ENCODE results near the gene FKBP1A. TPM values are rescaled to one million over a fixed set of nuclear protein-coding genes. Genes with fewer than 3 reads are reported as not detected.

Gene FKBP1A
- total RNA-seq, 5 donors from 2014 or later (not counting 1 experiment from before 2014, with no cell fraction given): 76.7 to 90.4 (median 79.9) TPM

DNA sequence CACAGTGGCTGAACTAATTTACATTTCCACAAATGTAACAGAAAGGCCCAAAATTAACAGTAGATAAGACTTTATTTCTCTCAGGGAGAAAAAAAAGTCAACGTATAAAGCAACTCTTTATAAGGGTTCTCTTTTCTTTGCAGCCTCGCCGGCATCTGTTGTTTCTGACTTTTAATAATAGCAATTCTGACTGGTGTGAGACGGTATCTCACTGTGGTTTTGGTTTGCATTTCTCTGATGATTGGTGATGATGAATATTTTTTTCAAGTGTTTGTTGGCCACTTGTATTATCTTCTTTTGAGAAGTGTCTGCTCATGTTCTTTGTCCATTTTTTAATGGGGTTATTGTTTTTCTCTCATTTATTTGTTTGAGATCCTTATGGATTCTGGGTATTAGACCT lies 27.2 kb upstream of the FKBP1A start:
- 100% methylated on average over 1 of the region's 4 CpGs for WGBS (ENCODE audit: insufficient coverage)
- H3K27ac Mint-ChIP-seq: no peak overlapping the region
- H3K36me3 Mint-ChIP-seq: peaks cover 7% of the 10 kb centered on the region
- POLR2A ChIA-PET: no interaction called here
- DNase-seq: no peak
- ATAC-seq (replicated peaks in 1 of 4): no peak
- no peaks in the 10 kb centered on the region for H3K36me3 ChIP-seq (ENCODE audit: control insufficient read depth in 2 of 2, extremely low read depth in 1 of 2, insufficient read depth in 1 of 2, low read length in 1 of 2)
- H3K4me3 Mint-ChIP-seq: no peak overlapping the region
- H3K4me3 ChIP-seq (ENCODE audit: control insufficient read depth in 1 of 2, extremely low read depth in 1 of 2, low read length in 1 of 2): no peak overlapping the region
- H3K4me1 Mint-ChIP-seq: peaks cover 4 to 8% (median 7%) of the 10 kb centered on the region in 3 donors
- H3K9me3 Mint-ChIP-seq: peaks cover 13 to 25% (median 23%) of the 10 kb centered on the region in 3 donors
- no peak overlapping the region for H3K27ac ChIP-seq (ENCODE audit: low read length)
- H3K9me3 ChIP-seq: peaks cover 5% of the 10 kb centered on the region
- H3K27me3 ChIP-seq (replicated peaks in 1 of 2; ENCODE audit: control insufficient read depth in 2 of 2, extremely low read depth in 1 of 2, insufficient read depth in 2 of 2, low read length in 1 of 2): peaks cover 0 to 18% of the 10 kb centered on the region in 2 experiments
- CTCF ChIA-PET: no interaction called here
- peaks cover 3 to 10% of the 10 kb centered on the region in 2 donors for H3K27me3 Mint-ChIP-seq
- peaks cover 0 to 4% of the 10 kb centered on the region in 2 experiments for H3K4me1 ChIP-seq (ENCODE audit: control insufficient read depth in 1 of 2, extremely low read depth in 1 of 2, insufficient read depth in 2 of 2, low read length in 2 of 2)

DNA sequence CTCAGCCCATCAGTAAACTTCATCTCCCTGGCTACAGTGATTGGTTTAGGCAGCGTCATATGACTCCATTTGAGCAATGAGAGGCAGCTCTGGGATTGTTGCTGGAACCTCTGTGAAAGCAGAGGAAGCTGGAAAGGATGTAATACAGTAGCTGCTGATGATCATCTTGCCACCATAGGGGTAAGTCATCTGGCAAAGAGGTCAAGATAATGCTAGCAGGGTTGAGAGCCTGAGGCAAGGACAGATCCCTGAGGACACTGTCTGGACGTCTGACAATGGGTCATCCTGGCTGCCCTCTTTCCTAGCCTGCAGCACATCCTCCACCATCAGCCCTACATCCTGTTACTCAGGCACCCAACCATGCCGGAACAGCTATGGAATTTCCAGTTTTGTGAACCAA lies 25.5 kb upstream of the FKBP1A start:
- H3K27ac ChIP-seq (ENCODE audit: low read length): no peak overlapping the region
- H3K27ac Mint-ChIP-seq: no peak overlapping the region
- no peak overlapping the region for H3K4me3 Mint-ChIP-seq
- H3K9me3 Mint-ChIP-seq: peaks cover 13 to 25% (median 23%) of the 10 kb centered on the region in 3 donors
- POLR2A ChIA-PET: no interaction called here
- H3K4me1 ChIP-seq (ENCODE audit: control insufficient read depth in 1 of 2, extremely low read depth in 1 of 2, insufficient read depth in 2 of 2, low read length in 2 of 2): peaks cover 0 to 4% of the 10 kb centered on the region in 2 experiments
- H3K4me3 ChIP-seq (ENCODE audit: control insufficient read depth in 1 of 2, extremely low read depth in 1 of 2, low read length in 1 of 2): no peak overlapping the region
- no peaks in the 10 kb centered on the region for H3K36me3 ChIP-seq (ENCODE audit: control insufficient read depth in 2 of 2, extremely low read depth in 1 of 2, insufficient read depth in 1 of 2, low read length in 1 of 2)
- CTCF ChIA-PET: no interaction called here
- peaks cover 0 to 15% of the 10 kb centered on the region in 2 experiments for H3K27me3 ChIP-seq (replicated peaks in 1 of 2; ENCODE audit: control insufficient read depth in 2 of 2, extremely low read depth in 1 of 2, insufficient read depth in 2 of 2, low read length in 1 of 2)
- ATAC-seq (replicated peaks in 1 of 4) (no peak), DNase-seq (no peak)
- H3K36me3 Mint-ChIP-seq: peaks cover 7% of the 10 kb centered on the region
- peaks cover 5% of the 10 kb centered on the region for H3K9me3 ChIP-seq
- peaks cover 3 to 10% of the 10 kb centered on the region in 2 donors for H3K27me3 Mint-ChIP-seq
- no CpG with 5 or more reads among the region's 3 CpGs for WGBS (ENCODE audit: insufficient coverage)
- peaks cover 4 to 8% (median 5%) of the 10 kb centered on the region in 3 donors for H3K4me1 Mint-ChIP-seq

DNA sequence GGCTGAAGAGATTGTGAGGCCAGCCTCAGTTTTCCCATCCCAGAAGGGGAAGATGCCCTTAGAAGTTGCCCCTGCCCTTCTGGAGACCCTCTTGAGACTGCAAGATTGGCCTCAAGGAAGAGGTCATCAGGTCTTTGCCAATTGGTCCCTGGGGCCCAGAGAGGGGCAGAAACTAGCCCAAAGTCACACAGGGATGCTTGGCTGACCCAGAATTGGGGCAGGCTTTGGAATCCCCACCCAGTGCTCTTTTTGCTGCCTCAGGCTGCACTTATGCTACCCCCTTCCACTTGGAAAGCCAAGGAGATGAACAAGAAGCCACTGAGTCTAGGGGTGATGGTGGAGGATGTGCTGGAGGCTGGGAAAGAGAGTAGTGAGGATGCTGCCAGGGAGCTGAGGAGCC lies 24.9 kb upstream of the FKBP1A start:
- ATAC-seq (replicated peaks in 1 of 4) (no peak), DNase-seq (no peak)
- Histone ChIP-seq H3K36me3 (ENCODE audit: control insufficient read depth in 2 of 2, extremely low read depth in 1 of 2, insufficient read depth in 1 of 2, low read length in 1 of 2) (no peaks in the 10 kb centered on the region), H3K4me3 (ENCODE audit: control insufficient read depth in 1 of 2, extremely low read depth in 1 of 2, low read length in 1 of 2) (no peak overlapping the region), H3K9me3 (peaks cover 5% of the 10 kb centered on the region), H3K4me1 (ENCODE audit: control insufficient read depth in 1 of 2, extremely low read depth in 1 of 2, insufficient read depth in 2 of 2, low read length in 2 of 2) (peaks cover 0 to 4% of the 10 kb centered on the region in 2 experiments), H3K27me3 (replicated peaks in 1 of 2; ENCODE audit: control insufficient read depth in 2 of 2, extremely low read depth in 1 of 2, insufficient read depth in 2 of 2, low read length in 1 of 2) (peaks cover 0 to 15% of the 10 kb centered on the region in 2 experiments), H3K27ac (ENCODE audit: low read length) (no peak overlapping the region)
- H3K27me3 Mint-ChIP-seq: peaks cover 3 to 9% of the 10 kb centered on the region in 2 donors
- H3K9me3 Mint-ChIP-seq: peaks cover 13 to 25% (median 23%) of the 10 kb centered on the region in 3 donors
- H3K4me1 Mint-ChIP-seq: peaks cover 2 to 4% (median 2%) of the 10 kb centered on the region in 3 donors
- POLR2A ChIA-PET: no interaction called here
- H3K4me3 Mint-ChIP-seq: no peak overlapping the region
- peaks cover 7% of the 10 kb centered on the region for H3K36me3 Mint-ChIP-seq
- no peak overlapping the region for H3K27ac Mint-ChIP-seq
- CTCF ChIA-PET: no interaction called here

DNA sequence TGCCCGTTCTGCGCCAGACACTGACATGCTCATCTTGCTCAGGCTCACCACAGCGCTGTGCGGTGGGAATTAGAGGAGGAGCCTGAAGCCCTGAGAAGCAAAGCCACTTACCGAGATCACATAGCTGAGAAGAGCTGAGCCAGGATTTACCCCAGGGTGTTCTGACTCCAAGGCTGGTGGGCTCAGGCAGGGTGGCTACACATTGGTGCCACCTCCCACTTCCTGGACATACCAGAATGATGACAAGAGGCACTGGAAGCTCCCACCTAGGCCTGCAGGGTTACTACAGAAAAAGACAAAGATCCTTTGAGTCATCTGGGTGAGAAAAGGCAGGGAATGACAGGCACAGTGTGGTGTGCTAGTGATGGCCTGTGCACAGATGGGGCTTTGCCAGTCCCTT lies 24.4 kb upstream of the FKBP1A start:
- Mint-ChIP-seq H3K4me1 (no peaks in the 10 kb centered on the region), H3K27me3 (peaks cover 3 to 9% of the 10 kb centered on the region in 2 donors), H3K27ac (no peak overlapping the region), H3K9me3 (peaks cover 13 to 25% (median 23%) of the 10 kb centered on the region in 3 donors), H3K36me3 (peaks cover 7% of the 10 kb centered on the region), H3K4me3 (no peak overlapping the region)
- 86% methylated on average over 5 of the region's 5 CpGs for WGBS (ENCODE audit: insufficient coverage)
- peaks cover 0 to 15% of the 10 kb centered on the region in 2 experiments for H3K27me3 ChIP-seq (replicated peaks in 1 of 2; ENCODE audit: control insufficient read depth in 2 of 2, extremely low read depth in 1 of 2, insufficient read depth in 2 of 2, low read length in 1 of 2)
- no peaks in the 10 kb centered on the region for H3K36me3 ChIP-seq (ENCODE audit: control insufficient read depth in 2 of 2, extremely low read depth in 1 of 2, insufficient read depth in 1 of 2, low read length in 1 of 2)
- no peak for DNase-seq
- no peak overlapping the region for H3K4me3 ChIP-seq (ENCODE audit: control insufficient read depth in 1 of 2, extremely low read depth in 1 of 2, low read length in 1 of 2)
- H3K4me1 ChIP-seq (ENCODE audit: control insufficient read depth in 1 of 2, extremely low read depth in 1 of 2, insufficient read depth in 2 of 2, low read length in 2 of 2): no peaks in the 10 kb centered on the region
- no peak overlapping the region for H3K27ac ChIP-seq (ENCODE audit: low read length)
- H3K9me3 ChIP-seq: peaks cover 5% of the 10 kb centered on the region
- ChIA-PET CTCF (no interaction called here), POLR2A (no interaction called here)
- no peak for ATAC-seq (replicated peaks in 1 of 4)

DNA sequence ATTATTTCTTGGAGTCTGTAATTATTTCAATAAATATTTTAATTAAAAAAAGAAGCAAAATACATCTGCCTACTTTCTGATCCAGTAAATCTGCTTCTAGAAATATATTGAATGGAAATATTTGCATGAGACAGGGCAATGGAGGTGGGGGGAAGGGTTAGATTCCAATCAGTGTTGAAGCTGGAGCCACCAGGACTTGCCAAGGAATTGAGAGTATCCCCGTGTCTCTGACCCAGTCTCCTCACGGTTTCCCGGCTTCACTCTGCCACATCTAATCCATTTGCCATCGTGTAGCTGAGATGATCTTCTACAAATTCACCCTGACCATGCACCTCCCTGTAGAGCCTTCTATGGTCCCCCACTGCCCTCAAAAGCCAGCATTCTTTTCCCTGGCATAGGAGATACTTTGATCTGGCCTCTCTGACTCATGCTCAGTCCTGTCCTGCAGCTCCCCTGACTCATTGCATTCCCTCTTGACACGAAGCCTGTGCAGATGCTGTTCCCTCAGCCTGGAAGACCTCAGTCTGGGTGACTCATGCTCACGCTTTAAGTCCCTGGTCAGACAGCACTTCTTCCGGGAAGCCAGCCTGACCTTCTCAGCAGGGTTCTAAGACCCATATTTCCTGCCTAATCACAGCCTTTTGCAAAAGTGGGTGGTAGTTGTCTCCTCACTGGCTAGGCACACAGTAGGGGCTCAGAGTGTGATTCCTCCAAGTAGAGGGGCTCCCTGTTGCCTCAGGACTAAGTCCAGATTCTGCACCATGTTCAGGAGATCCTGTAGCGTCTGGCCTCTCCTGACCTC lies 23.0 kb upstream of the FKBP1A start:
- CTCF ChIA-PET: no interaction called here
- Histone ChIP-seq H3K9me3 (peaks cover 3% of the 10 kb centered on the region), H3K4me3 (ENCODE audit: control insufficient read depth in 1 of 2, extremely low read depth in 1 of 2, low read length in 1 of 2) (no peak overlapping the region), H3K27me3 (replicated peaks in 1 of 2; ENCODE audit: control insufficient read depth in 2 of 2, extremely low read depth in 1 of 2, insufficient read depth in 2 of 2, low read length in 1 of 2) (peaks cover 0 to 15% of the 10 kb centered on the region in 2 experiments), H3K27ac (ENCODE audit: low read length) (no peak overlapping the region), H3K4me1 (ENCODE audit: control insufficient read depth in 1 of 2, extremely low read depth in 1 of 2, insufficient read depth in 2 of 2, low read length in 2 of 2) (no peaks in the 10 kb centered on the region), H3K36me3 (ENCODE audit: control insufficient read depth in 2 of 2, extremely low read depth in 1 of 2, insufficient read depth in 1 of 2, low read length in 1 of 2) (no peaks in the 10 kb centered on the region)
- Mint-ChIP-seq H3K27ac (no peak overlapping the region), H3K36me3 (peaks cover 5% of the 10 kb centered on the region), H3K4me1 (no peaks in the 10 kb centered on the region), H3K27me3 (peaks cover 3 to 12% of the 10 kb centered on the region in 2 donors), H3K9me3 (peaks cover 9 to 20% (median 18%) of the 10 kb centered on the region in 3 donors), H3K4me3 (no peak overlapping the region)
- POLR2A ChIA-PET: no interaction called here
- 88% methylated on average over 5 of the region's 8 CpGs for WGBS (ENCODE audit: insufficient coverage)
- ATAC-seq (replicated peaks in 1 of 4) (no peak), DNase-seq (no peak)

DNA sequence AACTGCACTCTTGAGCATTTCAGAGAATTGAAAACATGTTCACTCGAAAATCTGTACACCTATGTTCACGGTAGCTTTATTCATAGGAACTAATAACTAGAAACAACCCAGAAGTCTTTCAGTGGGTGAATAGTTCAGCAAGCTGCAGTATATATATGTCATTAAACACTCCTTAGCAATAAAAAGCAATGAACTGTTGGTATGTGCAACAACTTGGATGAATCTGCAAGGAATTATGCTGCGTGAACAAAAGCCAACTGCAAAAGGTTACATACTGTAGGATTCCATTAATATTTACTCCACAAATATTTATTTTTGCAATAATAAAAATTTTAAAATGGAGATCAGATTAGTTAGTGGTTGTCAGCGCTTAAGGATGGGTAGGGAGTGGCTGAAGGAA lies 22.1 kb upstream of the FKBP1A start:
- DNase-seq (no peak), ATAC-seq (replicated peaks in 1 of 4) (no peak)
- H3K9me3 Mint-ChIP-seq: peaks cover 5 to 12% (median 11%) of the 10 kb centered on the region in 3 donors
- Histone ChIP-seq H3K9me3 (peaks cover 3% of the 10 kb centered on the region), H3K4me3 (ENCODE audit: control insufficient read depth in 1 of 2, extremely low read depth in 1 of 2, low read length in 1 of 2) (no peak overlapping the region), H3K27me3 (replicated peaks in 1 of 2; ENCODE audit: control insufficient read depth in 2 of 2, extremely low read depth in 1 of 2, insufficient read depth in 2 of 2, low read length in 1 of 2) (peaks cover 0 to 15% of the 10 kb centered on the region in 2 experiments), H3K36me3 (ENCODE audit: control insufficient read depth in 2 of 2, extremely low read depth in 1 of 2, insufficient read depth in 1 of 2, low read length in 1 of 2) (no peaks in the 10 kb centered on the region), H3K4me1 (ENCODE audit: control insufficient read depth in 1 of 2, extremely low read depth in 1 of 2, insufficient read depth in 2 of 2, low read length in 2 of 2) (no peaks in the 10 kb centered on the region), H3K27ac (ENCODE audit: low read length) (no peak overlapping the region)
- H3K4me1 Mint-ChIP-seq: no peaks in the 10 kb centered on the region
- H3K36me3 Mint-ChIP-seq: no peaks in the 10 kb centered on the region
- peaks cover 3 to 16% of the 10 kb centered on the region in 2 donors for H3K27me3 Mint-ChIP-seq
- CTCF ChIA-PET: no interaction called here
- POLR2A ChIA-PET: no interaction called here
- H3K27ac Mint-ChIP-seq: no peak overlapping the region
- WGBS (ENCODE audit: insufficient coverage): no CpG with 5 or more reads among the region's 4 CpGs
- no peak overlapping the region for H3K4me3 Mint-ChIP-seq
